C4-2B (cell line): ENCODE measurements around the gene RPL12.

Experiments used
- ZFX ChIP-seq: fragments of 450-650 bp; IDR thresholded peaks from 2 replicates; pipeline ENCODE4 v1.6.1; 2017
- TF ChIP-seq, protein P1 (sequence below): fragments of 450-650 bp; conservative IDR thresholded peaks from 2 replicates; pipeline ENCODE4 v1.5.1; 2017; ENCODE audit warnings: mild to moderate bottlenecking

DNA sequence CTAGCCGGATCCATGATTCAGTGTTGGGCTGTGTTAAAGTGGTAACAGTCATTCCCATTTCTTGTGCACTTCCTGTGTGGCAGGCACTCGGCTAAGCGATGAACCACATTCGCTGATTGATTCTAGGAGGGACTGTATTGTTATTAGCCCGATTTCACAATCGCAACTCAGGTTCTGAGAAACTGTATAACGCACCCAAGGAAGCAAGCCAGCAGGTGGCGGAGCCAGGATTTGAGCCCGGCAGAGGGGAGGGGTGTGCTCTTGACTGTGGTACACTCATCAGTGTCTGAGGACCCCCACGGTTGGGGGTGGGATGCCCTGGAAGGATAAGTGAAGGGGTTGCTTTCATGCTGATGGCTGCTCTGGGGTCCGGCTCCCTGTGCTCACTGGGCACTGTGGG, 34.8 kb upstream of the RPL12 start:
- TF ChIP-seq, protein P1, sequence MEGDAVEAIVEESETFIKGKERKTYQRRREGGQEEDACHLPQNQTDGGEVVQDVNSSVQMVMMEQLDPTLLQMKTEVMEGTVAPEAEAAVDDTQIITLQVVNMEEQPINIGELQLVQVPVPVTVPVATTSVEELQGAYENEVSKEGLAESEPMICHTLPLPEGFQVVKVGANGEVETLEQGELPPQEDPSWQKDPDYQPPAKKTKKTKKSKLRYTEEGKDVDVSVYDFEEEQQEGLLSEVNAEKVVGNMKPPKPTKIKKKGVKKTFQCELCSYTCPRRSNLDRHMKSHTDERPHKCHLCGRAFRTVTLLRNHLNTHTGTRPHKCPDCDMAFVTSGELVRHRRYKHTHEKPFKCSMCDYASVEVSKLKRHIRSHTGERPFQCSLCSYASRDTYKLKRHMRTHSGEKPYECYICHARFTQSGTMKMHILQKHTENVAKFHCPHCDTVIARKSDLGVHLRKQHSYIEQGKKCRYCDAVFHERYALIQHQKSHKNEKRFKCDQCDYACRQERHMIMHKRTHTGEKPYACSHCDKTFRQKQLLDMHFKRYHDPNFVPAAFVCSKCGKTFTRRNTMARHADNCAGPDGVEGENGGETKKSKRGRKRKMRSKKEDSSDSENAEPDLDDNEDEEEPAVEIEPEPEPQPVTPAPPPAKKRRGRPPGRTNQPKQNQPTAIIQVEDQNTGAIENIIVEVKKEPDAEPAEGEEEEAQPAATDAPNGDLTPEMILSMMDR: no peak
- no peak for TF ChIP-seq ZFX
